GM12878 (cell line): Measurements from ENCODE around the gene ELANE. TPM values are rescaled to one million over a fixed set of nuclear protein-coding genes. Genes with fewer than 3 reads are reported as not detected.

Experiments used
- ATAC-seq: fragments of 200-7000 bp; cut with Tn5 transposase; 3 replicates; pipeline ENCODE4 v1.9.1; 2020; ENCODE audit warnings: mild to moderate bottlenecking, moderate library complexity
- BruUV-seq: library from RNA; stranded (reverse); fragments of 400-500 nt; replicated peaks from 2 replicates; lab custom pipeline; 2021; lab: Mats Ljungman, UMichigan
- CTCF ChIA-PET: fragments of 300-600 bp; sonication (Branson Sonifier 250); formaldehyde crosslinking; extraction: SDS; loops from one replicate; lab custom pipeline; 2021; ENCODE audit warnings: inconsistent platforms; lab: Yijun Ruan, JAX
- POLR2A ChIA-PET: fragments of 350-600 bp; formaldehyde crosslinking; extraction: SDS; loops from one replicate; lab custom pipeline; 2021; ENCODE audit warnings: inconsistent platforms; lab: Charles Lee
- RAD21 ChIA-PET: fragments of 300-600 bp; sonication (Branson Sonifier 250); formaldehyde crosslinking; loops from one replicate; lab custom pipeline; 2023; ENCODE audit warnings: antibody characterized with exemption; ENCODE audit not compliant: unreplicated experiment; lab: Charles Lee
- SMC1A ChIA-PET: fragments of 300-600 bp; sonication (Branson Sonifier 250); formaldehyde crosslinking; loops from one replicate; lab custom pipeline; 2023; ENCODE audit not compliant: unreplicated experiment, uncharacterized antibody; lab: Charles Lee
- DNase-seq: peaks from one replicate; pipeline ENCODE4 v3.0.0-alpha.2; 2011; ENCODE audit warnings: low read depth, low spot score
- FAIRE-seq: peaks from 3 replicates; lab custom pipeline; 2011; peaks lifted over from hg19 to GRCh38; lab: Jason Lieb, UNC
- H2AFZ ChIP-seq: 2 replicates; pipeline ENCODE4 v1.6.0; 2011; ENCODE audit warnings: low read depth, low read length, control low read depth; ENCODE audit not compliant: control insufficient read depth
- H3K27ac ChIP-seq: 2 replicates; pipeline ENCODE4 v1.5.1; 2011; ENCODE audit warnings: control low read depth; ENCODE audit not compliant: control insufficient read depth, insufficient read depth
- H3K27me3 ChIP-seq, 2 experiments: replicated peaks in 1 of 2; 2 replicates each; pipeline versions ENCODE4 v1.6.0 to v1.6.1; 2011; ENCODE audit warnings: low read length in 1 of 2; ENCODE audit not compliant: control insufficient read depth in 2 of 2, insufficient read depth in 2 of 2
- H3K36me3 ChIP-seq, 2 experiments: 2 replicates each; pipeline ENCODE4 v1.5.1; 2011; ENCODE audit warnings: low read length in 1 of 2; ENCODE audit not compliant: control insufficient read depth in 2 of 2, insufficient read depth in 2 of 2
- H3K4me1 ChIP-seq: 2 replicates; pipeline ENCODE4 v1.6.1; 2011; ENCODE audit warnings: mild to moderate bottlenecking, low read length, moderate library complexity, mixed read lengths; ENCODE audit not compliant: control insufficient read depth, insufficient read depth
- H3K4me2 ChIP-seq: 2 replicates; pipeline ENCODE4 v1.6.0; 2011; ENCODE audit warnings: control low read depth; ENCODE audit not compliant: control insufficient read depth, insufficient read depth
- H3K4me3 ChIP-seq: fragments of 200-600 bp; sonication (generic); 2 replicates; pipeline ENCODE4 v1.5.1; 2016
- H3K79me2 ChIP-seq: 2 replicates; pipeline ENCODE4 v1.6.0; 2011; ENCODE audit warnings: low read length; ENCODE audit not compliant: control insufficient read depth, insufficient read depth
- H3K9ac ChIP-seq: 2 replicates; pipeline ENCODE4 v1.8.0; 2011; ENCODE audit warnings: low read length, control low read depth, mixed read lengths; ENCODE audit not compliant: control insufficient read depth, insufficient read depth
- H3K9me3 ChIP-seq: replicated peaks from 3 replicates; pipeline ENCODE4 v1.5.1; 2011; ENCODE audit warnings: mild to moderate bottlenecking, low read length; ENCODE audit not compliant: control insufficient read depth, insufficient read depth
- H4K20me1 ChIP-seq: 2 replicates; pipeline ENCODE4 v1.6.0; 2011; ENCODE audit not compliant: control insufficient read depth, insufficient read depth
- CEBPB ChIP-seq, 2 experiments: fragments of 150-350 bp in 1 of 2; IDR thresholded peaks; 2 replicates each; pipeline ENCODE4 v1.6.1; 2012 to 2014; ENCODE audit warnings: low read depth in 2 of 2, low read length in 2 of 2, borderline replicate concordance in 1 of 2, inconsistent platforms in 1 of 2
- MTA2 ChIP-seq: fragments of 450-650 bp; IDR thresholded peaks from 2 replicates; pipeline ENCODE4 v1.6.1; 2016; ENCODE audit warnings: low read depth, mild to moderate bottlenecking, moderate library complexity
- NFYB ChIP-seq: IDR thresholded peaks from 2 replicates; pipeline ENCODE4 v1.6.1; 2011; ENCODE audit warnings: low read depth, mild to moderate bottlenecking, low read length, improper control_type of control experiment, moderate library complexity; ENCODE audit not compliant: insufficient read depth
- PAX8 ChIP-seq: fragments of 450-650 bp; IDR thresholded peaks from 2 replicates; pipeline ENCODE4 v1.6.1; 2017; ENCODE audit warnings: mild to moderate bottlenecking, moderate library complexity
- POLR2A ChIP-seq: IDR thresholded peaks from 2 replicates; pipeline ENCODE4 v1.6.1; 2011; ENCODE audit warnings: low read depth, mild to moderate bottlenecking, low read length
- ZSCAN29 ChIP-seq: fragments of 450-650 bp; IDR thresholded peaks from 2 replicates; pipeline ENCODE4 v1.6.1; 2017; ENCODE audit warnings: mild to moderate bottlenecking, moderate library complexity
- WGBS: methylation state at CpG from one replicate; pipeline ENCODE4 v1.1.6; 2016; ENCODE audit warnings: low lambda C conversion rate; ENCODE audit not compliant: insufficient replicate concordance, insufficient coverage; ENCODE audit errors: missing lambda C conversion rate; 5-methylcytosine and 5-hydroxymethylcytosine counted together
- in situ Hi-C: fragments of 300-500 bp; cut with MboI; formaldehyde crosslinking; loops from 9 replicates; pipeline ENCODE4 v1.14.3; 2018; ENCODE audit warnings: mixed read lengths
- intact Hi-C: fragments of 100-400 bp; cut with micrococcal nuclease; formaldehyde crosslinking; loops from one replicate; pipeline ENCODE4 v1.14.2; 2022; ENCODE audit not compliant: unreplicated experiment
- polyA plus RNA-seq, 11 experiments: library from polyadenylated mRNA; depleted of rRNA in 4 of 11; unstranded in 6 of 11; stranded (reverse) in 5 of 11; fragments of >200 nt; fragmentation: Nextera tagmentation in 4 of 11; fragmentation: Illumina TruSeq in 1 of 11; extraction: Ambion mirVana in 4 of 11; extraction: Trizol in 1 of 11; gene quantifications; 1 replicate in 1 of 11; 2 replicates in 10 of 11; pipeline versions ENCODE4 v1.2.1 to v1.2.3, GENCODE V29; 2011 to 2016; ENCODE audit warnings: inconsistent platforms in 2 of 11, missing spikeins in 2 of 11, low read depth in 1 of 11
- total RNA-seq, 4 experiments: library from RNA; depleted of rRNA in 3 of 4; stranded (reverse); fragments of >200 nt in 3 of 4; fragmentation: Illumina TruSeq in 1 of 4; extraction: Trizol in 1 of 4; gene quantifications; 2 replicates each; pipeline versions ENCODE4 v1.2.1 to v1.2.3, GENCODE V29; 2013 to 2021
- TF ChIP-seq, protein P1 (sequence below): IDR thresholded peaks from 2 replicates; pipeline ENCODE4 v1.6.1; 2011; ENCODE audit warnings: borderline replicate concordance, low read depth, mild to moderate bottlenecking, moderate library complexity, low read length; ENCODE audit not compliant: insufficient read depth, poor library complexity, severe bottlenecking

Gene ELANE
- total and polyA plus RNA-seq, 10 of the 15 experiments (the other 5 are each of a cell fraction or from before 2014, with no cell fraction given), result not detected

DNA sequence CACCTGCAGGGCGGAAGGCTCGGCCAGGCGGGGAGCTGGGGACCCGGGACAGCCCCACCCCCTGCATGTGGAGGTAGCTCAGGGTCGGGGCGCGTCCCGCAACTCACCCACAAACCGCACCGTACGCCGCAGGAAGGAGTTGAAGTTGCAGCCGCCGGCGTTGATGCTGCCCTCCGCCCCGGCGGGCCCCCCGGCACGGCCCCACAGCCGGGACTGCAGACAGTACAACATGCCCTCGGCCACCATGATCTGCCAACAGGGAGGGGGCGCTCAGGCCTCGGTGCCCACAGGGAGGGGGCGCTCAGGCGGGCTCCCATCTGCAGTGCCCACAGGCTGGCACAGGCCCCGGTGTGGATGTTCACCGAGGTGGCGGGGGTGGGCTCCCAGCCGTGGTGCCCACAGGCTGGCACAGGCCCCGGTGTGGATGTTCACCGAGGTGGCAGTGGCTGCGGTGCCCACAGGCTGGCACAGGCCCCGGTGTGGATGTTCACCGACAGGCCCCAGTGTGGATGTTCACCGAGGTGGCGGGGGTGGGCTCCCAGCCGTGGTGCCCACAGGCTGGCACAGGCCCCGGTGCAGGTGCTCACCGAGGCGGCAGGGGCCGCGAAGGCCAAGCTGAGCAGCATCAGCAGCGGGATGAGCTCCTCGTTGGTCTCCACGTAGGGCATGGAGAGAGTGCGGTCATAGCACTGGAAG is 36.9 kb upstream of the ELANE start:
- Histone ChIP-seq H3K79me2 (no peaks in the 10 kb centered on the region), H3K36me3 (peaks cover 12 to 18% of the 10 kb centered on the region in 2 experiments; a peak in 3 of 4 replicates), H3K9ac (no peak overlapping the region), H3K4me3 (no peak overlapping the region), H3K4me1 (no peaks in the 10 kb centered on the region), H2AFZ (no peak overlapping the region), H3K27me3 (no peaks in the 10 kb centered on the region), H4K20me1 (no peaks in the 10 kb centered on the region), H3K4me2 (no peak overlapping the region), H3K27ac (no peak overlapping the region), H3K9me3 (no peaks in the 10 kb centered on the region; the same call in 2 of the 3 replicates)
- SMC1A ChIA-PET, result no interaction called here
- intact Hi-C loops (no loop called here), in situ Hi-C loops (no loop called here)
- RAD21 ChIA-PET, result no interaction called here
- WGBS, result 98% methylated on average over 41 of the region's 47 CpGs
- CTCF ChIA-PET, result no interaction called here
- DNase-seq, result no peak
- FAIRE-seq, result no peak
- BruUV-seq, result no TSS peak
- POLR2A ChIA-PET, result interaction anchor here (0.7 kb wide), 1 partner anchor 39 kb away, joined by 3 read pairs; no protein-coding TSS in a partner anchor
- peak; percentile 9 for ATAC-seq
- TF ChIP-seq POLR2A (peak; percentile 32), MTA2 (no peak), PAX8 (no peak), CEBPB (IDR thresholded peaks at IDR 0.05; ENCODE audit: borderline replicate concordance in 1 of 2, low read depth in 2 of 2, low read length in 2 of 2) (no peak), NFYB (no peak), ZSCAN29 (no peak)
- TF ChIP-seq, protein P1, sequence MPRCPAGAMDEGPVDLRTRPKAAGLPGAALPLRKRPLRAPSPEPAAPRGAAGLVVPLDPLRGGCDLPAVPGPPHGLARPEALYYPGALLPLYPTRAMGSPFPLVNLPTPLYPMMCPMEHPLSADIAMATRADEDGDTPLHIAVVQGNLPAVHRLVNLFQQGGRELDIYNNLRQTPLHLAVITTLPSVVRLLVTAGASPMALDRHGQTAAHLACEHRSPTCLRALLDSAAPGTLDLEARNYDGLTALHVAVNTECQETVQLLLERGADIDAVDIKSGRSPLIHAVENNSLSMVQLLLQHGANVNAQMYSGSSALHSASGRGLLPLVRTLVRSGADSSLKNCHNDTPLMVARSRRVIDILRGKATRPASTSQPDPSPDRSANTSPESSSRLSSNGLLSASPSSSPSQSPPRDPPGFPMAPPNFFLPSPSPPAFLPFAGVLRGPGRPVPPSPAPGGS, result peak; percentile 16
